Lower leg skin (tissue), 3 donors: ENCODE measurements around the gene OTOS.

Experiments used
- CTCF ChIP-seq, 3 donors: fragments of 450-650 bp; IDR thresholded peaks; one replicate each; pipeline ENCODE4 v1.5.1; 2016; ENCODE audit warnings: antibody characterized with exemption in 3 of 3, mild to moderate bottlenecking in 3 of 3, moderate library complexity in 2 of 3
- POLR2A ChIP-seq, 2 donors: fragments of 450-650 bp; IDR thresholded peaks; one replicate each; pipeline ENCODE4 v1.6.1; 2016 to 2017; ENCODE audit warnings: antibody characterized with exemption in 2 of 2, mild to moderate bottlenecking in 1 of 2, moderate library complexity in 1 of 2

DNA sequence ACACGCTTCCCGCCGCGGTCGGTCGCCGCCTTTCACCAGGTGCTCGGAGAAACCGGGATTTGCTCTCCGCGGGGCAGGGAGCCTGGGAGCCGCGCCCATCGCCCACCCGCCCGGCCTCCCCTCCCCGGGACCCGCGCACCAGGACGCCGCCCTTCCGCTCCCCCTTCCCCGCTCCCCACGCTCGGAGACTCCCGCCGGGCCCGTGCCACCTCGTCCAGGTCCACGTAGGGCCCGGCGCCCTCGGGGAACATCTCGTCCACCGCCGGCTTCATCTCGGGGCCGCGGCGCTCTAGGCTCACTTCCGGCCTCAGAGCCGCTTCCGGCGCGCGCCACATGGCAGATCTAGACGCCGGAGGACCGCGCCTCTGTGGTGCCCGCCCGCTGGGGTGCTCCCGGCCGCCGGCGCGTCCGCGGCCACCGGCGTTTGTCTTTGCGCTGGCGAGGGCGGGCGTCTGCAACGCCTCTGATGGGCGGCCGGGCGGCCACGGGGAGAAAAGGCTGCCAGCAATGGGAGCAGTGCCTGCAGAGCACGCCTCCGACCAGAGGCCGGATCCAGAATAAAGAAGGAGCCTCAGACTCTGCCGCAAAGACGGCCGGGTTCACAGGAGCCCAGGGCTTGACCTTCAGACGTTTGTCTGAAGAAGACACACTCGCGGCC, 4.3 kb downstream of the OTOS start, which contains the start of gene COPS9:
- TF ChIP-seq CTCF (IDR thresholded peaks at IDR 0.05), result no peak
- no peak for TF ChIP-seq POLR2A (IDR thresholded peaks at IDR 0.05)
